Measurements from ENCODE around the gene ZNF184.

ZNF184 gene

GRCh38 chr6:27414300-27414699 lies 58.6 kb downstream of the ZNF184 start:
- Histone ChIP-seq H3K4me1 (ENCODE audit: control insufficient read depth, insufficient read depth, low read depth, low read length) (no peaks in the 10 kb centered on the region), H2BK15ac (ENCODE audit: low read depth, poor library complexity, severe bottlenecking) (no peak overlapping the region), H2BK5ac (ENCODE audit: low read depth, low read length, poor library complexity, severe bottlenecking) (no peak overlapping the region), H3K27me3 (ENCODE audit: control insufficient read depth in 1 of 2, insufficient read depth in 1 of 2, low read length in 2 of 2) (no peaks in the 10 kb centered on the region), H3K79me1 (replicated peaks; ENCODE audit: low read length, poor library complexity, severe bottlenecking) (no peaks in the 10 kb centered on the region), H3K9ac (ENCODE audit: low read length) (no peak overlapping the region), H3K4ac (ENCODE audit: low read depth in 1 of 2, low read length in 2 of 2) (no peak overlapping the region), H3K36me3 (ENCODE audit: control insufficient read depth in 1 of 2, insufficient read depth in 2 of 2, low read depth in 1 of 2, low read length in 2 of 2) (no peaks in the 10 kb centered on the region), H3K9me3 (ENCODE audit: control insufficient read depth, low read length) (peaks cover 50% of the 10 kb centered on the region), H3K27ac (ENCODE audit: low read length, poor library complexity, severe bottlenecking) (no peak overlapping the region), H3K14ac (ENCODE audit: low read length in 2 of 2) (no peak overlapping the region), H4K91ac (ENCODE audit: low read length) (no peak overlapping the region), H2AFZ (ENCODE audit: low read depth, low read length) (no peak overlapping the region), H3K23ac (ENCODE audit: low read length in 2 of 2) (no peak overlapping the region), H2BK120ac (ENCODE audit: low read depth, low read length) (no peak overlapping the region), H2BK12ac (ENCODE audit: low read length in 2 of 2) (no peak overlapping the region), H3K4me2 (ENCODE audit: low read length, poor library complexity, severe bottlenecking) (no peak overlapping the region), H3K4me3 (ENCODE audit: insufficient read depth in 1 of 2, low read depth in 1 of 2, low read length in 2 of 2) (no peak overlapping the region), H2AK5ac (ENCODE audit: low read length, severe bottlenecking) (no peak overlapping the region), H3K18ac (ENCODE audit: low read depth in 1 of 2, low read length in 2 of 2) (no peak overlapping the region), H4K8ac (ENCODE audit: low read length) (no peak overlapping the region)
- no peak for DNase-seq
- WGBS = 81% methylated on average over 4 of the region's 4 CpGs

GRCh38 chr6:27407153-27407814 lies 65.6 kb downstream of the ZNF184 start:
- Histone ChIP-seq H3K18ac (ENCODE audit: low read depth in 1 of 2, low read length in 2 of 2) (no peak overlapping the region), H3K79me1 (replicated peaks; ENCODE audit: low read length, poor library complexity, severe bottlenecking) (no peaks in the 10 kb centered on the region), H2BK12ac (ENCODE audit: low read length in 2 of 2) (no peak overlapping the region), H3K14ac (ENCODE audit: low read length in 2 of 2) (no peak overlapping the region), H4K91ac (ENCODE audit: low read length) (no peak overlapping the region), H3K23ac (ENCODE audit: low read length in 2 of 2) (no peak overlapping the region), H3K27me3 (ENCODE audit: control insufficient read depth in 1 of 2, insufficient read depth in 1 of 2, low read length in 2 of 2) (no peaks in the 10 kb centered on the region), H3K27ac (ENCODE audit: low read length, poor library complexity, severe bottlenecking) (no peak overlapping the region), H3K4me1 (ENCODE audit: control insufficient read depth, insufficient read depth, low read depth, low read length) (no peaks in the 10 kb centered on the region), H3K4ac (ENCODE audit: low read depth in 1 of 2, low read length in 2 of 2) (no peak overlapping the region), H3K4me3 (ENCODE audit: insufficient read depth in 1 of 2, low read depth in 1 of 2, low read length in 2 of 2) (no peak overlapping the region), H2AFZ (ENCODE audit: low read depth, low read length) (no peak overlapping the region), H4K8ac (ENCODE audit: low read length) (no peak overlapping the region), H2BK15ac (ENCODE audit: low read depth, poor library complexity, severe bottlenecking) (no peak overlapping the region), H3K4me2 (ENCODE audit: low read length, poor library complexity, severe bottlenecking) (no peak overlapping the region), H2BK120ac (ENCODE audit: low read depth, low read length) (no peak overlapping the region), H3K36me3 (ENCODE audit: control insufficient read depth in 1 of 2, insufficient read depth in 2 of 2, low read depth in 1 of 2, low read length in 2 of 2) (no peaks in the 10 kb centered on the region), H3K9ac (ENCODE audit: low read length) (no peak overlapping the region), H2BK5ac (ENCODE audit: low read depth, low read length, poor library complexity, severe bottlenecking) (no peak overlapping the region), H3K9me3 (ENCODE audit: control insufficient read depth, low read length) (peaks cover 45% of the 10 kb centered on the region), H2AK5ac (ENCODE audit: low read length, severe bottlenecking) (no peak overlapping the region)
- 71% methylated on average over 6 of the region's 8 CpGs for WGBS
- DNase-seq = no peak

- Histone ChIP-seq H3K9me3 (ENCODE audit: control insufficient read depth, low read length) (peaks cover 49% of the 10 kb centered on the region), H3K36me3 (ENCODE audit: control insufficient read depth in 1 of 2, insufficient read depth in 2 of 2, low read depth in 1 of 2, low read length in 2 of 2) (no peaks in the 10 kb centered on the region), H4K8ac (ENCODE audit: low read length) (no peak overlapping the region), H2BK12ac (ENCODE audit: low read length in 2 of 2) (no peak overlapping the region), H3K27ac (ENCODE audit: low read length, poor library complexity, severe bottlenecking) (no peak overlapping the region), H3K4ac (ENCODE audit: low read depth in 1 of 2, low read length in 2 of 2) (no peak overlapping the region), H3K27me3 (ENCODE audit: control insufficient read depth in 1 of 2, insufficient read depth in 1 of 2, low read length in 2 of 2) (no peaks in the 10 kb centered on the region), H2BK120ac (ENCODE audit: low read depth, low read length) (no peak overlapping the region), H3K4me2 (ENCODE audit: low read length, poor library complexity, severe bottlenecking) (no peak overlapping the region), H3K4me1 (ENCODE audit: control insufficient read depth, insufficient read depth, low read depth, low read length) (no peaks in the 10 kb centered on the region), H3K23ac (ENCODE audit: low read length in 2 of 2) (no peak overlapping the region), H3K9ac (ENCODE audit: low read length) (no peak overlapping the region), H3K79me1 (replicated peaks; ENCODE audit: low read length, poor library complexity, severe bottlenecking) (no peaks in the 10 kb centered on the region), H3K4me3 (ENCODE audit: insufficient read depth in 1 of 2, low read depth in 1 of 2, low read length in 2 of 2) (no peak overlapping the region), H3K14ac (ENCODE audit: low read length in 2 of 2) (no peak overlapping the region), H2BK15ac (ENCODE audit: low read depth, poor library complexity, severe bottlenecking) (no peak overlapping the region), H2BK5ac (ENCODE audit: low read depth, low read length, poor library complexity, severe bottlenecking) (no peak overlapping the region), H2AFZ (ENCODE audit: low read depth, low read length) (no peak overlapping the region), H4K91ac (ENCODE audit: low read length) (no peak overlapping the region), H2AK5ac (ENCODE audit: low read length, severe bottlenecking) (no peak overlapping the region), H3K18ac (ENCODE audit: low read depth in 1 of 2, low read length in 2 of 2) (no peak overlapping the region)
- 67% methylated on average over 3 of the region's 3 CpGs for WGBS
- DNase-seq = no peak
These were observed 66.8 kb downstream of the ZNF184 start for GRCh38 chr6:27406085-27406484.

- 91% methylated on average over 13 of the region's 16 CpGs for WGBS
- no peak overlapping the region for H4K91ac ChIP-seq (ENCODE audit: low read length)
- peaks cover 0 to 10% of the 10 kb centered on the region in 2 experiments for H3K36me3 ChIP-seq (ENCODE audit: control insufficient read depth in 1 of 2, insufficient read depth in 2 of 2, low read depth in 1 of 2, low read length in 2 of 2)
These were observed 71.8 kb downstream of the ZNF184 start for GRCh38 chr6:27400877-27401642.

More at GRCh38 chr6:27400877-27401642, 71.8 kb downstream of the ZNF184 start:
- Histone ChIP-seq H3K27ac (ENCODE audit: low read length, poor library complexity, severe bottlenecking) (no peak overlapping the region), H3K4me3 (ENCODE audit: insufficient read depth in 1 of 2, low read depth in 1 of 2, low read length in 2 of 2) (peak overlapping the region in 1 of 2 experiments; percentile 37), H3K9me3 (ENCODE audit: control insufficient read depth, low read length) (peaks cover 84% of the 10 kb centered on the region), H2BK5ac (ENCODE audit: low read depth, low read length, poor library complexity, severe bottlenecking) (no peak overlapping the region), H3K4me1 (ENCODE audit: control insufficient read depth, insufficient read depth, low read depth, low read length) (no peaks in the 10 kb centered on the region), H3K23ac (ENCODE audit: low read length in 2 of 2) (no peak overlapping the region), H3K4me2 (ENCODE audit: low read length, poor library complexity, severe bottlenecking) (no peak overlapping the region), H3K9ac (ENCODE audit: low read length) (no peak overlapping the region), H3K27me3 (ENCODE audit: control insufficient read depth in 1 of 2, insufficient read depth in 1 of 2, low read length in 2 of 2) (no peaks in the 10 kb centered on the region), H3K4ac (ENCODE audit: low read depth in 1 of 2, low read length in 2 of 2) (no peak overlapping the region), H3K79me1 (replicated peaks; ENCODE audit: low read length, poor library complexity, severe bottlenecking) (no peaks in the 10 kb centered on the region), H2BK12ac (ENCODE audit: low read length in 2 of 2) (no peak overlapping the region), H2BK15ac (ENCODE audit: low read depth, poor library complexity, severe bottlenecking) (no peak overlapping the region), H2BK120ac (ENCODE audit: low read depth, low read length) (no peak overlapping the region), H3K18ac (ENCODE audit: low read depth in 1 of 2, low read length in 2 of 2) (no peak overlapping the region), H2AFZ (ENCODE audit: low read depth, low read length) (no peak overlapping the region), H3K14ac (ENCODE audit: low read length in 2 of 2) (no peak overlapping the region), H4K8ac (ENCODE audit: low read length) (no peak overlapping the region), H2AK5ac (ENCODE audit: low read length, severe bottlenecking) (no peak overlapping the region)
- DNase-seq = no peak
